H7 (cell line): Measurements from ENCODE around the gene FOXD3. TPM values are rescaled to one million over a fixed set of nuclear protein-coding genes. Genes with fewer than 3 reads are reported as not detected.

Source experiments
- DNase-seq: peaks from one replicate; pipeline ENCODE4 v3.0.0; 2012
- H3K27me3 ChIP-seq: 2 replicates; pipeline ENCODE4 v1.6.0; 2011; ENCODE audit warnings: mild to moderate bottlenecking, low read length; ENCODE audit not compliant: control insufficient read depth, insufficient read depth
- H3K36me3 ChIP-seq: replicated peaks from 2 replicates; pipeline ENCODE4 v1.5.1; 2011; ENCODE audit warnings: low read length; ENCODE audit not compliant: control insufficient read depth, insufficient read depth
- H3K4me3 ChIP-seq: 2 replicates; pipeline ENCODE4 v1.5.1; 2011; ENCODE audit warnings: low read depth, mild to moderate bottlenecking, control low read depth, low read length, moderate library complexity; ENCODE audit not compliant: insufficient read depth
- total RNA-seq: library from RNA; depleted of rRNA; stranded (reverse); fragments of >200 nt; shearing (Covaris generic); gene quantifications from 2 replicates; pipeline ENCODE4 v1.2.3, GENCODE V29; 2014

FOXD3 gene
- total RNA-seq, 1 experiment from 2014 or later: 41.1 TPM

DNA sequence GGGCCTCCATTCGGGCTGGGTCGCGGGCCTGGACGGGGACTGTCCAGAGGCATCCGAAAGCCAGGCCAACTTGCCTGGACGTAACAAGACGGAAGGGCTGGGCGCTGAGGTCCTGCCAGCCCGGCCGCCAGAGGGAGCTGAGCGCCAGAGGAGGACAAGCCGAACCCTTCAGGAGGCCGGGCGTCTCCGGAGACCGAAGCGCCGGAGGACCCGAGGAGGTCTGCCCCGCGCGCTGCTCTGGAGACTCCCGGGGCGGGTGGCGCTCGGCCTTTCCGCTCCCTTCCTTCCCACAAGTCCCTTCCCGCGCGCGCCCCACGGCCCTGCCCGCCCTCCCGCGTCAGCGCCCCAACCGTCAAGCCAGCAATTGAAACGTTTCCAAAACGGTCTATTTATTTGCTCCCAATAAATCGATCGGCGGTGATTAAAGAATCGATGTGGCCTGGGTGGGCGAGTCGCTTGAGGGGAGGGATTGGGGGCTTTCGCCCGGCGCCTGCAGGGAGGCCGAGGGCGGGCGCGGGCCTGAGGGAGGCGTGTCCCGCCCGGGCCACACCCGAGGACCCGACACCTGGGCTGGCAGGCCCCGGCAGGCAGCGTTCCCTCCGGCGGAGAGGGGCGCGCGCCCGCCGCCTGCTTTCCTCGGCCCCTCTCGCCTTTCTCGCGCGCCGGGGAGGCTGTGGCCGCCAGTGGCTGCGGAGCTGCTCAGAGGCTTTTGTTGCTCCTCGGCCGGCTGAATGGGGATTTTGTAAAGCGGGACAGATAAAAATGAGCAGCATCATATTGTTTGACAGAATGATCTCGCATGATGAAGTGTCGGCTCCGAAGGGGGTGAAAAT lies 5.2 kb upstream of the FOXD3 start:
- no peaks in the 10 kb centered on the region for H3K36me3 ChIP-seq
- peak overlapping the region; percentile 49 for H3K4me3 ChIP-seq
- H3K27me3 ChIP-seq: peaks cover 26% of the 10 kb centered on the region
- DNase-seq: peak; percentile 96

DNA sequence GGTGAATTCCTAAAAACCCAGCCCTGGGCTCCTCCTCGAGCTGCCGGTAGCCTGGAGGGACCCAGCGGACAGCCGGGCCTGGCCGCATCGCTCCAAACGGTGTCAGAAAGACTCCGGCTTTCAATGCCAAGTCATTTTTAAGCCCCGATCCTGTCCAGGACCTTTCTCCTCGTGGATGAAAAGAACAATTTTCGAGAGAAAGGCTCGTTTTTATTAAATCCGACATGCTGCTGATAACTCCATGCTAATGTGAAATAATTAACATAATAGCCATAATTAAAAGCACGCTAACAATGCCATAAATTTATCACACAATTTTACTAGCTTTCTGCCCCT lies 4.6 kb upstream of the FOXD3 start:
- Histone ChIP-seq H3K4me3 (peak overlapping the region; percentile 49), H3K36me3 (no peaks in the 10 kb centered on the region), H3K27me3 (peaks cover 26% of the 10 kb centered on the region)
- DNase-seq: no peak

DNA sequence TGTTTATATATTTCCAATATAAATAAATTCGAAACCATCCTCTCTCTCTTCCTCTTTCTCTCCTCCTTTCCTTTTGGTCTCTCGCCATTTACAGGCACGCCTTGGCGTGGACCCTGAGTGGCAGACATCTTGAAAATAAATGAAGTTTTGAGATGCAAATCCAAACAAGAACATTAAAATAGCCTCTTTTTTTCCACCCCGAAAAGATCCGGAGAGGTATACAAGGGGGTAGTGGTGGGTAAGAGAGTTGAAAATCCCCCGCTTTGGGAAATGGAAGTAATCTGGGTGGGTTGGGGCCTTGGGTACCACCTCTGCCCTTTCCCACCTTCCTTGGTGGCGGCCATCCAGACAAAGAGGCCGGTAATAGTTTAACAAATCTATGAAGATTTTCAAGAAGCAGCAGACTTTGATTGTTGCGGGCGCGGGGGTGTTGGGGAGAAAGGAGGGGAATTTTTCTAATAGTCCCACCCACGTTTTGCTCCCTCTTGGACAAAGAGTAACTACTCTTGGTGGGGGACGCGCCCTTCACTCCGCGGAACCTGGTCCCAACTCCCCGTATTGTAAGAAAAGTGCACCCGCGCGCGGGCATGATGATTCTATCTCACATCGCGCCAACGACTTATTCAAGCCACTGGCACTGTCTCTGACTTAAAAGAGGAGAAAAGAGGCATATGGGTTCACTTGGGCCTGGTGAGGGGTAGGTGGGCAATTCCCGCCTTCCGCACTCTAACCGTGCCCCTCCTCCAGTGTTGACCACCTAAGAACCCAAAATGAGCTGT lies 4.0 kb upstream of the FOXD3 start:
- H3K4me3 ChIP-seq: peak overlapping the region; percentile 49; the same call in 1 of the 2 replicates

DNA sequence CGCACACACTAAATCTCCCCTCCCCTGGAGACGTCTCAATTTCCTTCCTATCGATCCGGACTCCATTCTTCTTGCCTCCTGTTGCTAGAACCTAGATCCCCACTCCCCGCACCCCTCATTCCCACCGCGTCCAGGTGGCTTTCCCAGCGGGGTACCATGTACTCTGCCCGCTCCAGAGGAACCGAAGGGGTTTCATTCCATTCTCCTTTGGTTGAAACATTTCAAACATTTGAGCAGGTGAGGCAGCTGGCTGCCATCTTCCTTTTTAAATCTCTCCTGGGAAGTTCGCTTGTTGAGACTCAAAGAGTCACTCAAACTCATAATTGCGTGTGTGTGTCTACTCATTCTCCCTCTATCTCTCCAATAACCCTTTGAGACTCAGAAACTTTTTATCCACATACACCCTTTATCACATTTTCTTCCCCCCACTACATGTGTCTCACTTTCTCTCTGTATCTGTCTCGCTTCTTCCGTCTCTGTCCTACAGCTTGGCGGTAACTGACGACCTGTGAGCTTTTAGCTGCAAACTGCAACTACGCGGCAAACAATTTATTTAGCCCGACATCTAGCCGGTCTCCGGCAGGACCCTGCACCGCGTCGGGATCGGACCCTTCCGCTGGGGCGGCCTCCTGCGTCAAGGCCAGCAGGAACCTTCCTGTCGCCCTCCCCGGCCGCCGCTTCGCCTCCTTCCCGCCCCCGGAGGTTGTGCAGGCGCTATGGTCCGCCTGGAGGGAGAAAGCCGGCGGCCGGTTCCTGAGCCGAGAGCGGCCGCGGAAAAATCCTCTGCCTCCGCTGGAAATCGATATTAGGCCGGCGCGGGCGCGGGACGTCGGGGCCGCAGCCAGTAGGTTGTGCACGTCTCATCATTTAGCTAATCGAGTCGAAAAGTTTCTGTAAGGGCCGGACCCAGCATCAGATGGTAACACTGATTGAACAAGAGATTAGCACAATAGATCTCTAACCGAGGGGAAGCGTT lies 3.0 kb upstream of the FOXD3 start:
- peaks cover 40% of the 10 kb centered on the region for H3K27me3 ChIP-seq
- DNase-seq: peak; percentile 78
- peak overlapping the region; percentile 91 for H3K4me3 ChIP-seq
- no peaks in the 10 kb centered on the region for H3K36me3 ChIP-seq

More for the DNA sequence above, 4.0 kb upstream of the FOXD3 start:
- Histone ChIP-seq H3K36me3 (no peaks in the 10 kb centered on the region), H3K27me3 (peaks cover 32% of the 10 kb centered on the region)
- no peak for DNase-seq

DNA sequence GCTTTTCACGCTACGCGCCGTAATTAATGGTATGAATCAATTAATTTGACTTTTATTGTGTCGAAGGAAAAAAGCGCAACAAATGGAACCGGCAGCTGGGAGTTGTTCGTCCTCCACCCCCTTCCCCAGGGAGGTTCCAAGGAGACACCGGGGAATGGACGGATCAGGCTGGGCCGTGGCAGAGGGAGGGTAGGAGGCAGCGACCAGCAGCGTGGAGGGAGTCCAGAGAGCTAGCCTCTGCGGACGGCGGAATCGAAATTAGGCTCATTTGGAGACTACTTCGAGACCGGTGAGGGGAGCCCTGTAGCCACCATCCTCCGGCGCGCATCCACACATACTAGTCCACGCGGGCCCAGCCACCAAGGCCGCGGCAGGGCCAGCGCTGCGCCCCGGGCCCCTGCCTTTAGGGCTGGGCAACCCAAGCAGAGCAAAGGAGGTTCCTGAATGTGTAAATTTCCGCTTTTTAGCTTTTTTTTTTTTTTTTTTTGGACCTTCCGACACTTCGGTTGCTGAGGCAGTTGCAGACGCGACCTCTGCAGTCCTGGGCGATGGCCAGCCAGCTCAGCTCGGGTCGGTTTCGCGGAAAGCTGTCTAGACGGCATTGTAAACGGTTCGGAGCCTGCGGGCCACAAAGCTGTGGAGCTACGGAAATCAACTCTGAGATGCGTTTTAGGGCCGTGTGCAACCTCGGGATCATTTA lies 2.2 kb upstream of the FOXD3 start:
- Histone ChIP-seq H3K36me3 (no peaks in the 10 kb centered on the region), H3K4me3 (peak overlapping the region; percentile 91), H3K27me3 (peaks cover 48% of the 10 kb centered on the region)
- peak; percentile 76 for DNase-seq

DNA sequence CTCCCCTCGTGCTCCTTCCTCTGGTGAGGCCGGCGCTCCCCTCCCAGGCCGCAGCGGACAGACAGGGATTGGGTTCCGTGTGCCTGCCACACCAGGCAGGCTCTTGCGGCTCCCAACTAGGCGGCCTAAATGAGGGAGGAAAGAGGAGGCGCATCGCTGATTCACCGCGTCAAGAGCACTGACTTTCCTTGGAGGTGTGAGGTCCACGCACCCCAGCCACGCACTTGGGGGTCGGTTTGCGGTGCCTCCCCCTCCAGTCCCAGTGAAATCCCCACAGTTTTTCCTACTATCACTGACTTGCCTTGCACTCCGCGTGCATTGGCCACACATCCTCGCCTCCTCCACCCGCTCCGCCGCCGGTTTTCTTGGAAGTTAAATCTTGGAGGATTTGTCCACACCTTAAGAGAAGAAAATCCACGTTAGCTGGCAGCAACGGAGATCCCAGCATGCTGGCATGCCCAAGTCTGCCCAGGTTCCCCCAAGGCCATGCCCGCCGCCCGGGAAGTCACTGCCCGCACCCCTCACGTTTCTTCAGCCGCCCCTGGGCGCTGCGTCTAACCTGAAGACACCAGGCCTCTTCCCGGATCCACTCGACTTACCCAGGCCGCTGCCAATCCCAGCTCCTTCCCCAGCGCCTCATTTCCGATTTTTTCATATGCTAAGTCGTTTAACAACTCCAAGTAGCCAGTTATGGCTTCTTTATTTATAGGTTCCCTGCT lies 1.1 kb upstream of the FOXD3 start:
- Histone ChIP-seq H3K4me3 (peak overlapping the region; percentile 91), H3K27me3 (peaks cover 58% of the 10 kb centered on the region), H3K36me3 (no peaks in the 10 kb centered on the region)
- DNase-seq: peak; percentile 70

DNA sequence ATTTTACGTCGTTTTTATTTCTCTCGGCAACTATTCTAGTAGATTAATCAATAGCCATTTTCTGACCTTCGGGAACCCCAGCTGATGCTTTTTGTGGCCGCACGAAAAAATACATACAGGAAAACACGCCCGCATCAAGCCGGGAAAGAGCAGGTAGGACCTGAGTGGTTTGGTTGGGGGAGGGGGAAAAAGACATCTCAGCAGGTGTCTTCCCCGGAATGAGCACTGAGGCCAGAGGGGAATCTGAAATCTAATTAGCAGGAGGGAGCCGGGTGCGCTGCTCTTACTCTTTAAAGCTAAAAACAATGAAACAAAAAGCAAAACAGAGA lies 618 bp upstream of the FOXD3 start:
- Histone ChIP-seq H3K4me3 (peak overlapping the region; percentile 91), H3K36me3 (no peaks in the 10 kb centered on the region), H3K27me3 (peaks cover 61% of the 10 kb centered on the region)
- DNase-seq: peak; percentile 89

DNA sequence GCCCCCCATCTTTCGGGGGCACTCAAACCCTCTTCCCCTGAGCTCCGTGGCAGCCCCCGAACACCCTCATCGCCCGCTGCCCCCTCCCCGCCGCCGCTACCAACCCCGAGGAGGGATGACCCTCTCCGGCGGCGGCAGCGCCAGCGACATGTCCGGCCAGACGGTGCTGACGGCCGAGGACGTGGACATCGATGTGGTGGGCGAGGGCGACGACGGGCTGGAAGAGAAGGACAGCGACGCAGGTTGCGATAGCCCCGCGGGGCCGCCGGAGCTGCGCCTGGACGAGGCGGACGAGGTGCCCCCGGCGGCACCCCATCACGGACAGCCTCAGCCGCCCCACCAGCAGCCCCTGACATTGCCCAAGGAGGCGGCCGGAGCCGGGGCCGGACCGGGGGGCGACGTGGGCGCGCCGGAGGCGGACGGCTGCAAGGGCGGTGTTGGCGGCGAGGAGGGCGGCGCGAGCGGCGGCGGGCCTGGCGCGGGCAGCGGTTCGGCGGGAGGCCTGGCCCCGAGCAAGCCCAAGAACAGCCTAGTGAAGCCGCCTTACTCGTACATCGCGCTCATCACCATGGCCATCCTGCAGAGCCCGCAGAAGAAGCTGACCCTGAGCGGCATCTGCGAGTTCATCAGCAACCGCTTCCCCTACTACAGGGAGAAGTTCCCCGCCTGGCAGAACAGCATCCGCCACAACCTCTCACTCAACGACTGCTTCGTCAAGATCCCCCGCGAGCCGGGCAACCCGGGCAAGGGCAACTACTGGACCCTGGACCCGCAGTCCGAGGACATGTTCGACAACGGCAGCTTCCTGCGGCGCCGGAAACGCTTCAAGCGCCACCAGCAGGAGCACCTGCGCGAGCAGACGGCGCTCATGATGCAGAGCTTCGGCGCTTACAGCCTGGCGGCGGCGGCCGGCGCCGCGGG lies 837 bp downstream of the FOXD3 start:
- H3K4me3 ChIP-seq: peak overlapping the region; percentile 91

DNA sequence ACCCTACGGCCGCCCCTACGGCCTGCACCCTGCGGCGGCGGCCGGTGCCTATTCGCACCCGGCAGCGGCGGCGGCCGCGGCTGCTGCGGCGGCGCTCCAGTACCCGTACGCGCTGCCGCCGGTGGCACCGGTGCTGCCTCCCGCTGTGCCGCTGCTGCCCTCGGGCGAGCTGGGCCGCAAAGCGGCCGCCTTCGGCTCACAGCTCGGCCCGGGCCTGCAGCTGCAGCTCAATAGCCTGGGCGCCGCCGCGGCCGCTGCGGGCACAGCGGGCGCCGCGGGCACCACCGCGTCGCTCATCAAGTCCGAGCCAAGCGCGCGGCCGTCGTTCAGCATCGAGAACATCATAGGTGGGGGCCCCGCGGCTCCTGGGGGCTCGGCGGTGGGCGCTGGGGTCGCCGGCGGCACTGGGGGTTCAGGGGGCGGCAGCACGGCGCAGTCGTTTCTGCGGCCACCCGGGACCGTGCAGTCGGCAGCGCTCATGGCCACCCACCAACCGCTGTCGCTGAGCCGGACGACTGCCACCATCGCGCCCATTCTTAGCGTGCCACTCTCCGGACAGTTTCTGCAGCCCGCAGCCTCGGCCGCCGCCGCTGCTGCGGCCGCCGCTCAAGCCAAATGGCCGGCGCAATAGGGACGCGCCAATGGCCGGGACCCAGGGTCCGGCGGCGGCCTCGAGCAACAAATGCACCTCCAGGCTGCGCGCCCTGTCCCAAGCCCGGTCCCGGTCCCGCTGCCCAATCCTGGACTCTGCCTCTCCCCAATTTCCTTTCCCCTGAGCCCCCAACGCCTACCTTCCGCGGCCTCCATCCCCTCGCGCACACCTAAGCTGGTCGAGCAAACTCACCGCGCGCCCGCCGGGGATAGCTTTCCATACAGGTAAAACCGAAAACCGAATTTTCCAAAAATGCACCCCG lies 1.8 kb downstream of the FOXD3 start:
- peak; percentile 79 for DNase-seq
- Histone ChIP-seq H3K4me3 (peak overlapping the region; percentile 91), H3K27me3 (peaks cover 73% of the 10 kb centered on the region), H3K36me3 (no peaks in the 10 kb centered on the region)

More for the DNA sequence above, 837 bp downstream of the FOXD3 start:
- H3K27me3 ChIP-seq: peaks cover 71% of the 10 kb centered on the region
- no peaks in the 10 kb centered on the region for H3K36me3 ChIP-seq
- peak; percentile 73 for DNase-seq

DNA sequence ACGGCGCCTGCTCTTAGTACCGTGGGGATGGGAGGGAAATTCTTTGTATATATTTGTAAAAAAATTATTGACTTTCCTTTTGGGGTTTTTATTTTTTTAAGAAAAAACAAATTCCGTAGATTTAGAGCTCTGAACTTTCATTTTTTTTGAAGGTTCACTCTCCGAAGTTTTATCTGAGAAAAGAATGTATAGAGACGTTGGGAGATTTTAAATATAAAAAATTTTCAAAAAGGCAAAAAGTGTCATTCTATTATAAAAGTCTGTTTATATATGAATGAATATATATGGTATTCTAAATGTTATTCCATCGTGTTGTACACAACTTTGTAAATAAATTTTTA lies 2.4 kb downstream of the FOXD3 start:
- no peaks in the 10 kb centered on the region for H3K36me3 ChIP-seq
- peak overlapping the region; percentile 91 for H3K4me3 ChIP-seq
- H3K27me3 ChIP-seq: peaks cover 73% of the 10 kb centered on the region
- DNase-seq: no peak

DNA sequence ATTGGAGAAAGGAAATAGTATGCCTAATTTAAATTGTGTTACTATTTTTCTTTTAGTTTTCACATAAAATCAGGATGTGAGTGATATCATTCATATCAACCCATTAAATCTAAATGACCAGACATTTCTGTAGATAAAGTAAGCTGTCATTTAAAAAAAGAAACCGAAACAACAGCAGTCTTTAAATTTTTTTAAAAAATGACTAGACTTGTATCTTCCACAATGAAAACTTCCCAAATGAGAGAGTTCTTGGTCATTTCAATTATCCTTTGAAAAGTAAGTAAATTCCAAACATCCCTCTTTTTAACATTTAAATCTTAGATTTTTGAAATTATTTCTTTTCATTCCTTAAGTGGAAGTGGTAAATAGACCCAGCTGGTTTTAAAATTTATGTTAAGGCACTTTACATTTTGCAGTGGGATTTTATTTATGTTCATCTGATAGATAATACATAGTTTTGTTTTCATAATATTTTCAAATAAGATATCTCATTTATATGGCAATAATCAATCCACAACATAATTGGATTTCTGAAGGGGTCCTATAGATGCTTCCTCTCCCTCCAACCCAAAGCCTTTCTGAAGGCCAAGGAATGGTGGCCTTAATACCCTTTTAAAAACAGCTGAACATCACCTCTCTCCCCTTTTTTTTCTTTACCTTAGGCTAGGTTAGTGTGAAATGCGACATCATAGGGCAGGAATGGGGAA lies 3.1 kb downstream of the FOXD3 start:
- Histone ChIP-seq H3K36me3 (no peaks in the 10 kb centered on the region), H3K27me3 (peaks cover 73% of the 10 kb centered on the region), H3K4me3 (peak overlapping the region; percentile 91)
- DNase-seq: peak; percentile 36
